WTC11 (cell line): ENCODE results near the gene CTIF. TPM values are rescaled to one million over a fixed set of nuclear protein-coding genes. Genes with fewer than 3 reads are reported as not detected.

Source experiments
- ATAC-seq: fragments of 200-7000 bp; cut with Tn5 transposase; 2 replicates; pipeline ENCODE4 v1.10.0; 2021; ENCODE audit warnings: mild to moderate bottlenecking, moderate library complexity
- CTCF ChIA-PET: fragments of 300-600 bp; sonication (Branson Sonifier 250); formaldehyde crosslinking; loops from one replicate; lab custom pipeline; 2021; ENCODE audit warnings: antibody characterized with exemption; lab: Charles Lee
- POLR2A ChIA-PET: fragments of 350-600 bp; sonication (Branson Sonifier 250); formaldehyde crosslinking; loops from one replicate; lab custom pipeline; 2021; ENCODE audit warnings: antibody characterized with exemption; lab: Charles Lee
- DNase-seq: peaks from one replicate; pipeline ENCODE4 v3.0.0; 2021; ENCODE audit warnings: low spot score
- H3K27ac Mint-ChIP-seq: 2 replicates; pipeline ENCODE4 v1.8.0; 2021; ENCODE audit warnings: mixed read lengths
- H3K27me3 Mint-ChIP-seq: 2 replicates; pipeline ENCODE4 v1.8.0; 2021; ENCODE audit warnings: low read depth, mild to moderate bottlenecking, moderate library complexity, mixed read lengths
- H3K36me3 Mint-ChIP-seq: 2 replicates; pipeline ENCODE4 v1.8.0; 2021; ENCODE audit warnings: mixed read lengths
- H3K4me1 Mint-ChIP-seq: 2 replicates; pipeline ENCODE4 v1.8.0; 2022; ENCODE audit warnings: mixed read lengths
- H3K4me3 Mint-ChIP-seq: 2 replicates; pipeline ENCODE4 v1.8.0; 2021; ENCODE audit warnings: mild to moderate bottlenecking, moderate library complexity, mixed read lengths
- H3K9me3 Mint-ChIP-seq: 2 replicates; pipeline ENCODE4 v1.8.0; 2021; ENCODE audit warnings: mixed read lengths
- AR ChIP-seq: fragments of 250-450 bp; sonication (Bioruptor Pico); IDR thresholded peaks from 2 replicates; pipeline ENCODE4 v1.9.0; 2021; ENCODE audit warnings: mild to moderate bottlenecking
- E2F1 ChIP-seq: sonication (generic); formaldehyde crosslinking; IDR thresholded peaks from 2 replicates; pipeline ENCODE4 v1.8.0; 2022; ENCODE audit warnings: mild to moderate bottlenecking, missing genetic modification reagents
- ERG ChIP-seq: fragments of 250-450 bp; sonication (Bioruptor Pico); IDR thresholded peaks from 2 replicates; pipeline ENCODE4 v1.8.0; 2021; ENCODE audit warnings: mild to moderate bottlenecking
- ESRRA ChIP-seq: sonication (generic); formaldehyde crosslinking; IDR thresholded peaks from 2 replicates; pipeline ENCODE4 v1.8.1; 2022; ENCODE audit warnings: mild to moderate bottlenecking, missing genetic modification reagents, borderline replicate concordance
- FOXP1 ChIP-seq: sonication (generic); formaldehyde crosslinking; IDR thresholded peaks from 2 replicates; pipeline ENCODE4 v1.8.0; 2022; ENCODE audit warnings: missing genetic modification reagents, mild to moderate bottlenecking, moderate library complexity, borderline replicate concordance
- NFATC4 ChIP-seq: fragments of 250-450 bp; sonication (Bioruptor Pico); IDR thresholded peaks from 2 replicates; pipeline ENCODE4 v1.9.0; 2021; ENCODE audit warnings: mild to moderate bottlenecking
- RELA ChIP-seq: sonication (generic); formaldehyde crosslinking; IDR thresholded peaks from 2 replicates; pipeline ENCODE4 v1.8.1; 2022; ENCODE audit warnings: missing genetic modification reagents, mild to moderate bottlenecking, borderline replicate concordance
- SMAD3 ChIP-seq: sonication (generic); formaldehyde crosslinking; IDR thresholded peaks from 2 replicates; pipeline ENCODE4 v1.8.0; 2022; ENCODE audit warnings: missing genetic modification reagents, mild to moderate bottlenecking, borderline replicate concordance
- STAT6 ChIP-seq: sonication (generic); formaldehyde crosslinking; conservative IDR thresholded peaks from 2 replicates; pipeline ENCODE4 v1.8.1; 2023; ENCODE audit warnings: mild to moderate bottlenecking, low read depth, missing genetic modification reagents, moderate library complexity
- USF1 ChIP-seq: sonication (generic); formaldehyde crosslinking; IDR thresholded peaks from 2 replicates; pipeline ENCODE4 v1.8.0; 2022; ENCODE audit warnings: mild to moderate bottlenecking, missing genetic modification reagents
- ZNF423 ChIP-seq: fragments of 250-450 bp; sonication (Bioruptor Pico); IDR thresholded peaks from 2 replicates; pipeline ENCODE4 v2.1.2; 2022; ENCODE audit warnings: mild to moderate bottlenecking, moderate library complexity
- ZNF512 ChIP-seq: sonication (generic); formaldehyde crosslinking; IDR thresholded peaks from 2 replicates; pipeline ENCODE4 v1.8.1; 2022; ENCODE audit warnings: missing genetic modification reagents, borderline replicate concordance
- total RNA-seq: library from RNA; stranded (reverse); gene quantifications from 3 replicates; pipeline ENCODE4 v1.2.3, GENCODE V29; 2021

CTIF gene
- total RNA-seq, 1 experiment from 2014 or later = 28.5 TPM

GRCh38 chr18:48875314-48875941, 336.6 kb downstream of the CTIF start:
- POLR2A ChIA-PET = no interaction called here
- ATAC-seq = no peak
- Mint-ChIP-seq H3K4me3 (no peak overlapping the region), H3K9me3 (peaks cover 6% of the 10 kb centered on the region), H3K27ac (no peak overlapping the region), H3K36me3 (peaks cover 4% of the 10 kb centered on the region), H3K27me3 (peaks cover 5% of the 10 kb centered on the region)
- DNase-seq = no peak
- CTCF ChIA-PET = interaction anchor here (0.6 to 2.4 kb wide), 11 partner anchors 13 to 195 kb away, joined by 3 to 11 read pairs (median 5); no protein-coding TSS in a partner anchor
- TF ChIP-seq AR (CRISPR knock-in tag) (no peak), SMAD3 (CRISPR knock-in tag) (no peak), USF1 (no peak), ZNF423 (CRISPR knock-in tag) (no peak)
- TF ChIP-seq, all 79 proteins: peak for 0
- peaks cover 29% of the 10 kb centered on the region for H3K4me1 Mint-ChIP-seq

- Mint-ChIP-seq H3K27ac (no peak overlapping the region; the same call in 1 of the 2 replicates), H3K27me3 (peaks cover 5% of the 10 kb centered on the region), H3K4me3 (no peak overlapping the region), H3K4me1 (peaks cover 29% of the 10 kb centered on the region), H3K9me3 (peaks cover 11% of the 10 kb centered on the region), H3K36me3 (peaks cover 6% of the 10 kb centered on the region)
- CTCF ChIA-PET = interaction anchor here (0.6 to 2.4 kb wide), 14 partner anchors 12 to 196 kb away, joined by 3 to 11 read pairs (median 4); no protein-coding TSS in a partner anchor
- peak; percentile 68 for ATAC-seq
- DNase-seq = peak; percentile 45
- POLR2A ChIA-PET = interaction anchor here (0.7 kb wide), 1 partner anchor 13 kb away, joined by 3 read pairs; no protein-coding TSS in a partner anchor
- no peak for TF ChIP-seq FOXP1
- TF ChIP-seq ERG (CRISPR knock-in tag) = no peak
- TF ChIP-seq ZNF423 (CRISPR knock-in tag) = no peak
- TF ChIP-seq ESRRA (CRISPR knock-in tag) = no peak
- TF ChIP-seq STAT6 (CRISPR knock-in tag) = no peak
Observed at GRCh38 chr18:48875942-48876511, 337.2 kb downstream of the CTIF start.

GRCh38 chr18:48876590-48876989, 337.8 kb downstream of the CTIF start:
- ChIA-PET CTCF (interaction anchor here (0.7 to 2.4 kb wide), 13 partner anchors 12 to 196 kb away, joined by 3 to 11 read pairs (median 4); no protein-coding TSS in a partner anchor), POLR2A (interaction anchor here (0.7 kb wide), 1 partner anchor 13 kb away, joined by 3 read pairs; no protein-coding TSS in a partner anchor)
- DNase-seq (no peak), ATAC-seq (no peak)
- peaks cover 29% of the 10 kb centered on the region for H3K4me1 Mint-ChIP-seq
- no peak overlapping the region; the same call in 1 of the 2 replicates for H3K27ac Mint-ChIP-seq
- peaks cover 6% of the 10 kb centered on the region for H3K36me3 Mint-ChIP-seq
- peaks cover 15% of the 10 kb centered on the region for H3K9me3 Mint-ChIP-seq
- peaks cover 5% of the 10 kb centered on the region for H3K27me3 Mint-ChIP-seq
- H3K4me3 Mint-ChIP-seq = no peak overlapping the region
- TF ChIP-seq E2F1 (CRISPR knock-in tag) (no peak), ERG (CRISPR knock-in tag) (no peak), RELA (CRISPR knock-in tag) (no peak), NFATC4 (CRISPR knock-in tag) (no peak), ZNF512 (CRISPR knock-in tag) (no peak)
